ENCODE data around the gene EPC1.
"Not testable (repeated sequence)": the region's sequence is repeated elsewhere in the genome, so short reads cannot be mapped to it uniquely, and the experiment has no call there.

The EPC1 gene

DNA sequence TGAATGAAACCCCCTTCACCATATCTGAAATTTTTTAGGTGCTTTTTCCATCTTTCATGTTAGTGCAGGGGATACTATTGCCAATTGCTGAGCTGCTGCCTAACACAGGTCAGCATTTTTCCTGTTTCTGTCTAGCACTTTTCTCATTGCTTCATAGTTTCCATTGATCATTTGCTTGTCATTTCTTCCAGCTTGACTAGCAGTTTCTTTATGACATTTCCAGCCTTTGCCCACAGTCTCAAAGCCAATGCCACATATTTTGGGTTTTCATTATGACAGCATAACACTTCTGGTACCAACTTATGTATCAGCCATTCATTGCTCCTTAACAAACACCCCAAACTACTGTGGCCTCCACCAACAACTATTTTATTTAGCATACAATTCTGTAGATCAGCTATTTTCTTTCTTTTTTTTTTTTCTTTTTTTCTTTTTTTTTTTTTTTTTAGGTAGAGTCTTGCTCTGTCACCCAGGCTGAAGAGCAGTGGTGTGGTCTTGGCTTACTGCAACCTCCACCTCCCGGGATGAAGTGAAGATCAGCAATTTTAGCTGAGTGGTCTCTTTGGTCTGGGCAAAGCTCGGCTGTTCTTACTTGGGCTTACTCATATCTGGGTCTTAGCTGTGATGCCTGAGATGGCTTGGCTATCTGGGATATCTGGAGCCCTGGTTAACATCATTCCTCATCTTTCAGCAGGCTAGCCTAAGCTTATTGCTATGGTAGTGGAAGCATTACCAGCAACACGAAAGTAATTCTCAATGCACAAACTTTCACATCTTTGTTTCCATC lies 102.3 kb downstream of the EPC1 start:
- H3K9me3 ChIP-seq (ENCODE audit: insufficient read depth, low read depth, low read length) = no peaks in the 10 kb centered on the region
- no peaks in the 10 kb centered on the region for H3K27me3 ChIP-seq (ENCODE audit: insufficient read depth, low read length)
- WGBS = 83% methylated on average over 3 of the region's 3 CpGs
- H3K27ac ChIP-seq (ENCODE audit: low read depth, low read length) = no peak overlapping the region
- no peaks in the 10 kb centered on the region for H3K4me1 ChIP-seq (ENCODE audit: insufficient read depth, low read length)
- no peak overlapping the region for H3K4me3 ChIP-seq (ENCODE audit: low read length)
- H3K9ac ChIP-seq (ENCODE audit: low read depth, low read length) = no peak overlapping the region
- H3K36me3 ChIP-seq (ENCODE audit: insufficient read depth, low read length) = no peaks in the 10 kb centered on the region

- 90% methylated on average over 4 of the region's 4 CpGs for WGBS
- Histone ChIP-seq H3K9ac (ENCODE audit: low read depth, low read length) (no peak overlapping the region), H3K4me3 (ENCODE audit: low read length) (no peak overlapping the region), H3K4me1 (ENCODE audit: insufficient read depth, low read length) (no peaks in the 10 kb centered on the region), H3K27ac (ENCODE audit: low read depth, low read length) (no peak overlapping the region), H3K27me3 (ENCODE audit: insufficient read depth, low read length) (no peaks in the 10 kb centered on the region), H3K36me3 (ENCODE audit: insufficient read depth, low read length) (no peaks in the 10 kb centered on the region), H3K9me3 (ENCODE audit: insufficient read depth, low read depth, low read length) (no peaks in the 10 kb centered on the region)
Measured at GRCh38 chr10:32244011-32244410, 102.9 kb downstream of the EPC1 start.

- Histone ChIP-seq H3K9me3 (ENCODE audit: insufficient read depth, low read depth, low read length) (no peaks in the 10 kb centered on the region), H3K27ac (ENCODE audit: low read depth, low read length) (no peak overlapping the region)
Measured at GRCh38 chr10:32241946-32242345, 105.0 kb downstream of the EPC1 start.

GRCh38 chr10:32240471-32240870 lies 106.5 kb downstream of the EPC1 start:
- Histone ChIP-seq H3K9me3 (ENCODE audit: insufficient read depth, low read depth, low read length) (peaks cover 3% of the 10 kb centered on the region; the same call in 1 of the 2 replicates), H3K4me3 (ENCODE audit: low read length) (no peak overlapping the region), H3K4me1 (ENCODE audit: insufficient read depth, low read length) (no peaks in the 10 kb centered on the region), H3K36me3 (ENCODE audit: insufficient read depth, low read length) (no peaks in the 10 kb centered on the region), H3K9ac (ENCODE audit: low read depth, low read length) (no peak overlapping the region), H3K27ac (ENCODE audit: low read depth, low read length) (no peak overlapping the region), H3K27me3 (ENCODE audit: insufficient read depth, low read length) (no peaks in the 10 kb centered on the region)
- WGBS = no CpG with 5 or more reads among the region's 1 CpG

More at GRCh38 chr10:32241946-32242345, 105.0 kb downstream of the EPC1 start:
- no peaks in the 10 kb centered on the region for H3K27me3 ChIP-seq (ENCODE audit: insufficient read depth, low read length)
- no peaks in the 10 kb centered on the region for H3K4me1 ChIP-seq (ENCODE audit: insufficient read depth, low read length)
- H3K36me3 ChIP-seq (ENCODE audit: insufficient read depth, low read length) = no peaks in the 10 kb centered on the region
- no peak overlapping the region for H3K9ac ChIP-seq (ENCODE audit: low read depth, low read length)
- H3K4me3 ChIP-seq (ENCODE audit: low read length) = no peak overlapping the region

- H3K27me3 ChIP-seq (ENCODE audit: insufficient read depth, low read length) = no peaks in the 10 kb centered on the region
- no peaks in the 10 kb centered on the region for H3K4me1 ChIP-seq (ENCODE audit: insufficient read depth, low read length)
- peaks cover 8% of the 10 kb centered on the region for H3K9me3 ChIP-seq (ENCODE audit: insufficient read depth, low read depth, low read length)
- H3K27ac ChIP-seq (ENCODE audit: low read depth, low read length) = no peak overlapping the region
- H3K36me3 ChIP-seq (ENCODE audit: insufficient read depth, low read length) = no peaks in the 10 kb centered on the region
- no peak overlapping the region for H3K4me3 ChIP-seq (ENCODE audit: low read length)
- H3K9ac ChIP-seq (ENCODE audit: low read depth, low read length) = no peak overlapping the region
Measured at GRCh38 chr10:32239769-32240168, 107.2 kb downstream of the EPC1 start.

DNA sequence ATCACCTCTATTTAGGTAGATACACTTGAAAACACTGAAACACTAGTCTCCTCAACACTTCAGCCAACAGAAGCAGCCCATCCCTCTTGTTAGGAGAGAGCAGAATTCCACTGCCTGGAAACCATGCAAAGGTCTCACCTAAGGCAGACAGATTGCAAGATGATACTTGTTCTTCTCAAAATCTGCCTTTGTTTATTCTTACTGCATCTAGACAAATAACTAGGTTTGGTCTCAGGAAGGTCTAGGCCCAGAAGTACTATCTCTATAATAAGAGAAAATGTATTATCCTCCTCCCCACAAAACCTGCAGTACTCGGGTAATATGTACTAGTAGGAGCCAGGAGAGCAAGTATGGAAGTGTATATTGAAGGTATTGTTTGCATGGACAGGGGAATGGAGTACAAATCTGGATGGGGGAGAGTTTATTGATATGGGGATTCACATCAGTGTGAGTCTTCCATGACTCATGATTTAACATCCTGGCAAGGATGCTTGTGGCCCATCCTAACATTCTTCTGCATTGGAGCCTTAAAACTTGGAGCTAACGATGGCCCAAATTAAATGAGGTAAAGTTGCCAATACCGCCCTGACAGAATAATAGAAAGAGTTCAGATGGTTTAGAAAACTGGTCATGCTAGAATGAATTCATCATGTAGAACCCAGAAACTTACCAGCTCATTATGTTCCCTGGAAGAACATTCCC lies 109.2 kb downstream of the EPC1 start:
- Histone ChIP-seq H3K36me3 (ENCODE audit: insufficient read depth, low read length) (no peaks in the 10 kb centered on the region), H3K9me3 (ENCODE audit: insufficient read depth, low read depth, low read length) (peaks cover 14% of the 10 kb centered on the region), H3K4me1 (ENCODE audit: insufficient read depth, low read length) (no peaks in the 10 kb centered on the region), H3K27me3 (ENCODE audit: insufficient read depth, low read length) (no peaks in the 10 kb centered on the region), H3K9ac (ENCODE audit: low read depth, low read length) (no peak overlapping the region), H3K27ac (ENCODE audit: low read depth, low read length) (no peak overlapping the region), H3K4me3 (ENCODE audit: low read length) (no peak overlapping the region)
- WGBS = 87% methylated on average over 3 of the region's 3 CpGs

DNA sequence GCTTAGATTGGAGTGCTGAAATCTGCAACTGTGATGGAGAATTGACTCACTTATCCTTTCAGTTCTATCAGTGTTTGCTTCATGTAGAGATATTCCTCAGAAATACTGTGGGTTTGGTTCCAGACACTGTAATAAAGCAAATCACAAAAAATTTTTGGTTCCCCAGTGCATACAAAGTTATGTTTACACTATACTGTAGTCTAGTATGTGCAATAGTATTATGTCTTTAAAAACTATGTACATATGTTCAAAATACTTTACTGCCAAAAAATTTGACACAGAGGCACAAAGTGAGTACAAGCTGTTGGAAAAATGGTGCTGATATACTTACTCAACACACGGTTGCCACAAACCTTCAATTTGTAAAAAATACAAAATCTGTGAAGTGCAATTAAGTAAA lies 112.5 kb downstream of the EPC1 start:
- Histone ChIP-seq H3K4me1 (ENCODE audit: insufficient read depth, low read length) (peaks cover 6% of the 10 kb centered on the region; the same call in 1 of the 2 replicates), H3K9me3 (ENCODE audit: insufficient read depth, low read depth, low read length) (peaks cover 14% of the 10 kb centered on the region), H3K27ac (ENCODE audit: low read depth, low read length) (no peak overlapping the region), H3K27me3 (ENCODE audit: insufficient read depth, low read length) (no peaks in the 10 kb centered on the region), H3K4me3 (ENCODE audit: low read length) (no peak overlapping the region), H3K36me3 (ENCODE audit: insufficient read depth, low read length) (no peaks in the 10 kb centered on the region), H3K9ac (ENCODE audit: low read depth, low read length) (no peak overlapping the region)
- WGBS = no CpG with 5 or more reads among the region's 1 CpG

- not testable (repeated sequence) for H3K9ac ChIP-seq (ENCODE audit: low read depth, low read length); H3K27ac ChIP-seq (ENCODE audit: low read depth, low read length); H3K27me3 ChIP-seq (ENCODE audit: insufficient read depth, low read length); H3K36me3 ChIP-seq (ENCODE audit: insufficient read depth, low read length); H3K4me1 ChIP-seq (ENCODE audit: insufficient read depth, low read length); H3K4me3 ChIP-seq (ENCODE audit: low read length)
- WGBS = 96% methylated on average over 36 of the region's 36 CpGs
- peaks cover 14% of the 10 kb centered on the region for H3K9me3 ChIP-seq (ENCODE audit: insufficient read depth, low read depth, low read length)
Measured at GRCh38 chr10:32233375-32233774, 113.6 kb downstream of the EPC1 start.

DNA sequence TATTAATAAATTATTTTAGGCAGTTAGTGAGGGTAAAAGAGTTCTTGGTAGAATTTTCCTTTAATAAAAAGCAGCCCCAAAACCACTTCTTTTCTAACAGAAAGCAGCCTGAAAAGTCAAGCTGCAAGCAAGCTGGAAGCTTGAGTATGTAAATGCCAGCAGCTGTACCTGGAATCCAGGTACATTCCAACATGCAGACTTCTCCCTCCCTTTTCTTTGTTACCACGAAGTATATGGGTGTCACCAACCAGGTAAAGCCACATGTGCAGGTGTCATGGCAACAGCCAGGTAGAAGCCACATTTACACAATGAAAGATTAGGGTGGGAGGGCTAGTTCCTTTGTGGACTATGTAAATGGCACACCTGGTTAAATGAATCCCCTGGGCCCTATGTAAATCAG lies 114.6 kb downstream of the EPC1 start:
- peaks cover 6% of the 10 kb centered on the region; the same call in 1 of the 2 replicates for H3K4me1 ChIP-seq (ENCODE audit: insufficient read depth, low read length)
- WGBS = 50% methylated on average over 1 of the region's 1 CpG
- no peaks in the 10 kb centered on the region for H3K27me3 ChIP-seq (ENCODE audit: insufficient read depth, low read length)
- no peak overlapping the region for H3K4me3 ChIP-seq (ENCODE audit: low read length)
- no peak overlapping the region for H3K9ac ChIP-seq (ENCODE audit: low read depth, low read length)
- H3K36me3 ChIP-seq (ENCODE audit: insufficient read depth, low read length) = no peaks in the 10 kb centered on the region
- no peak overlapping the region; the same call in 1 of the 2 replicates for H3K27ac ChIP-seq (ENCODE audit: low read depth, low read length)
- peaks cover 14% of the 10 kb centered on the region for H3K9me3 ChIP-seq (ENCODE audit: insufficient read depth, low read depth, low read length)

DNA sequence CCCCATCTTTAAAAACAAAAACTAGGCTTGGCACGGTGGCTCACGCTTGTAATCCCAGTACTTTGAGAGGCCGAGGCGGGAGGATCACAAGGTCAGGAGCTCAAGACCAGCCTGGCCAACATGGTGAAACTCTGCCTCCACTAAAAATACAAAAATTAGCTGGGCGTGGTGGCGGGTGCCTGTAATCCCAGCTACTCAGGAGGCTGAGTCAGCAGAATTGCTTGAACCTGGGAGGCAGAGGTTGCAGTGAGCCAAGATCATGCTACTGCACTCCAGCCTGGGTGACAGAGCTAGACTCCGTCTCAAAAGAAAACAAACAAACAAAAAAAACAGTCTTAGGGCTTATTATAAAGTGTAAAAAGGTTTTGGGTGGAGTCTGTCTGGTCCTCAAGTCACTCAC lies 117.2 kb downstream of the EPC1 start:
- not testable (repeated sequence) for H3K4me3 ChIP-seq (ENCODE audit: low read length); H3K36me3 ChIP-seq (ENCODE audit: insufficient read depth, low read length); H3K9me3 ChIP-seq (ENCODE audit: insufficient read depth, low read depth, low read length); H3K27ac ChIP-seq (ENCODE audit: low read depth, low read length); H3K4me1 ChIP-seq (ENCODE audit: insufficient read depth, low read length); H3K27me3 ChIP-seq (ENCODE audit: insufficient read depth, low read length); H3K9ac ChIP-seq (ENCODE audit: low read depth, low read length)
- 93% methylated on average over 6 of the region's 7 CpGs for WGBS

DNA sequence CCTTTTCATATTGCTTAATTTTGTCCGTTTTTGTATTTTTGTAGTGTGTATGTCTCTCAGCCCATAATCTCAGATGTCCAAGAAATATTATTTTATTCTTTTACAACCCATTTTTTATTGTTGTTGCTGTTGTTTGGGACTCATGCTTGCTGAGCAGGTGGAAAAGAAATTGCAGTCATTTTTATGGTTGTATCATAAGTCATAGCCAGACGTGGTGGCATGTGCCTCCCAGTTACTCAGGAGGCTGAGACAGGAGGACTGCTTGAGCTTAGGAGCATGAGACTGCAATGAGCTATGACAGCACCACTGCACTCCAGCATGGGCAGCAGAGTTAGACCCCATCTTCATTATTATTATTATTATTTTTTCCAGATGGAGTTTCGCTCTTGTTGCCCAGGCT lies 117.8 kb downstream of the EPC1 start:
- no peak overlapping the region for H3K9ac ChIP-seq (ENCODE audit: low read depth, low read length)
- no peaks in the 10 kb centered on the region for H3K9me3 ChIP-seq (ENCODE audit: insufficient read depth, low read depth, low read length)
- no peak overlapping the region for H3K27ac ChIP-seq (ENCODE audit: low read depth, low read length)
- peaks cover 6% of the 10 kb centered on the region; the same call in 1 of the 2 replicates for H3K4me1 ChIP-seq (ENCODE audit: insufficient read depth, low read length)
- 88% methylated on average over 2 of the region's 3 CpGs for WGBS
- no peaks in the 10 kb centered on the region for H3K27me3 ChIP-seq (ENCODE audit: insufficient read depth, low read length)
- H3K36me3 ChIP-seq (ENCODE audit: insufficient read depth, low read length) = no peaks in the 10 kb centered on the region
- no peak overlapping the region for H3K4me3 ChIP-seq (ENCODE audit: low read length)

All from HUES64 (cell line).